GM19468 (cell line): ENCODE results near the gene LEMD2.

Experiments
- ATAC-seq: cut with Tn5 transposase; IDR thresholded peaks from one replicate; pipeline ENCODE4 v1.9.1; 2021; ENCODE audit warnings: mild to moderate bottlenecking, moderate library complexity, moderate number of reproducible peaks; ENCODE audit not compliant: unreplicated experiment; ENCODE audit errors: extremely low read depth

The LEMD2 gene

GRCh38 chr6:33761922-33762629, 26.9 kb downstream of the LEMD2 start:
- ATAC-seq = no peak

- no peak for ATAC-seq
Measured at GRCh38 chr6:33761581-33761921, 27.4 kb downstream of the LEMD2 start.

- ATAC-seq = no peak
Measured at GRCh38 chr6:33759887-33760629, 28.9 kb downstream of the LEMD2 start.

- ATAC-seq = no peak
Measured at GRCh38 chr6:33758815-33759216, 30.1 kb downstream of the LEMD2 start.

- no peak for ATAC-seq
Measured at GRCh38 chr6:33757906-33758305, 31.0 kb downstream of the LEMD2 start.

- ATAC-seq = no peak
Measured at GRCh38 chr6:33757113-33757512, 31.8 kb downstream of the LEMD2 start.

- ATAC-seq = no peak
Measured at GRCh38 chr6:33756211-33756954, 32.5 kb downstream of the LEMD2 start.

- no peak for ATAC-seq
Measured at GRCh38 chr6:33755070-33755869, 33.7 kb downstream of the LEMD2 start.

- no peak for ATAC-seq
Measured at GRCh38 chr6:33754222-33754621, 34.7 kb downstream of the LEMD2 start.

- ATAC-seq = no peak
Measured at GRCh38 chr6:33752646-33753015, 36.3 kb downstream of the LEMD2 start.

- no peak for ATAC-seq
Measured at GRCh38 chr6:33751771-33752645, 36.9 kb downstream of the LEMD2 start.

GRCh38 chr6:33750244-33750991, 38.5 kb downstream of the LEMD2 start:
- no peak for ATAC-seq

- no peak for ATAC-seq
Measured at GRCh38 chr6:33749401-33749800, 39.5 kb downstream of the LEMD2 start.

GRCh38 chr6:33748841-33749240, 40.1 kb downstream of the LEMD2 start:
- no peak for ATAC-seq

- ATAC-seq = no peak
Measured at GRCh38 chr6:33747823-33748222, 41.1 kb downstream of the LEMD2 start.

GRCh38 chr6:33746651-33747100, 42.3 kb downstream of the LEMD2 start, which contains the start of gene IP6K3:
Gene IP6K3, minus strand, starts transcription at chr6:33746905. Its CDS starts 11,429 bp downstream, at chr6:33735476.
- no peak for ATAC-seq

GRCh38 chr6:33746036-33746600, 42.8 kb downstream of the LEMD2 start:
- ATAC-seq = no peak

- ATAC-seq = no peak
Measured at GRCh38 chr6:33745548-33745947, 43.4 kb downstream of the LEMD2 start.
